NCI-H1092 (cell line): ENCODE results near the gene TERB1.

ENCODE experiments used
- DNase-seq: peaks from one replicate; lab custom pipeline; 2025; lab: John Stamatoyannopoulos, UW

Gene TERB1, protein sequence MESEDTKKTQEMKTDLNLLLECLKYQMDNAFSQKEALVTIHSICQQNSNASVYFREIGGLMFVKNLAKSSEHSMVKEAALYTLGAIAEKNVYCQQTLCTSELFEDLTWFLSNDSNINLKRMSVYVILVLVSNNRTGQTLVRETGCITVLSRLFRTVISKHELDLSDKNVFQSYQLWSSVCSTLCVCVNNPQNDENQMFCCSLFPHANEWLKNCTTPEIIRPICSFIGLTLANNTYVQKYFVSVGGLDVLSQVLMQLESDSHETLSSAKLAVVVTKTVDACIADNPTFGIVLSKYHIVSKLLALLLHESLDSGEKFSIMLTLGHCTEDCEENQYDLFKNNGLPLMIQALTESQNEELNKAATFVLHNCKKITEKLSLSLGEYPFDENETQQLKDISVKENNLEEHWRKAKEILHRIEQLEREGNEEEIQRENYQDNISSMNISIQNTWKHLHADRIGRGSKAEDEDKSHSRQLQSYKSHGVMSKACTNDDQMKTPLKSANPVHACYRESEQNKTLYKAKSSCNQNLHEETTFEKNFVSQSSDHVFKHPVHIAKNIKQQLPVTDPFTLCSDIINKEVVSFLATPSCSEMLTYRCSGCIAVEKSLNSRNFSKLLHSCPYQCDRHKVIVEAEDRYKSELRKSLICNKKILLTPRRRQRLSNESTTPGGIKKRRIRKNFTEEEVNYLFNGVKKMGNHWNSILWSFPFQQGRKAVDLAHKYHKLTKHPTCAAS

DNA sequence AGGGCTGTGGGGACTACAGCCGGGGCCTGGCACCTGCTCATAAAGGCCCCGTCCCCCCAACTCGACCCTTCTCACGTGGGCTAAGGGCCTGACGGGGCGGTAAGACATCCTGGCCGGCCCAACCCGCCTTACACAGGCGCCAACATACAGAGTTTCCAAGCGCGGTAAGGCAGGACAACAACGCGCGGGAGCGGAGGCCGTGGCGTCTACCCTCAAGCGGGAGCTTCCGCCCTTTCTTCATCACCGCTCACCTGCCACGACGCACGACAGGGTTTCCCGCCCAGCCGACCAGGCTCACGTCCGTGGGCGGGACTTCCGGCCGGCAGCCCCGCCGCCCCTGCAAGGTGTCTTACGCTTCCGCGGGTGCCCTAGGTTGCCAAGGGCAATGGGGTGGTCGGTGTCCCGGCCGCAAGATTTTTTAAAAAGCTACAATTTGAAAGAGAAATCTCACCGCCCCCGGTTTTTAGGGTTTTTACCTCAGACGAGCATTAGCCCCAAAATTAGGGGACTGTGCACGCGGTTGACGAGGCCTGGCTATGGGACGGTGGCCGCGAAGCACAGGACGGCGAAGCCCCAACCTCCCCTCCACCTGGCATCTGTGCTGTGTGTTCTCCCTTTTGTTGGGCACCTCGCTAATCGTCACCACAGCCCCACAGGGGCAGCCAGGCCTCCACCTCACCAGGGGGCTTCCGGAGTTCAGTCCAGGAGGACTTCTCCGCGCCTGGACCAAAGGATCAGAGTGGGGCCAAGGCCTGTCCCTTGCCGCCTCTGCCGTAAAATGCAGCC lies at the start of gene TERB1:
TERB1 (minus strand) TSS at position 265 of the 786 bp plus-strand sequence. CDS start 4,786 bp downstream, outside the sequence.
- DNase-seq = no peak

- no peak for DNase-seq
Measured at GRCh38 chr16:66850115-66850815, 48.9 kb upstream of the TERB1 start.

- DNase-seq = no peak
Measured at GRCh38 chr16:66849549-66849948, 48.2 kb upstream of the TERB1 start.

DNA sequence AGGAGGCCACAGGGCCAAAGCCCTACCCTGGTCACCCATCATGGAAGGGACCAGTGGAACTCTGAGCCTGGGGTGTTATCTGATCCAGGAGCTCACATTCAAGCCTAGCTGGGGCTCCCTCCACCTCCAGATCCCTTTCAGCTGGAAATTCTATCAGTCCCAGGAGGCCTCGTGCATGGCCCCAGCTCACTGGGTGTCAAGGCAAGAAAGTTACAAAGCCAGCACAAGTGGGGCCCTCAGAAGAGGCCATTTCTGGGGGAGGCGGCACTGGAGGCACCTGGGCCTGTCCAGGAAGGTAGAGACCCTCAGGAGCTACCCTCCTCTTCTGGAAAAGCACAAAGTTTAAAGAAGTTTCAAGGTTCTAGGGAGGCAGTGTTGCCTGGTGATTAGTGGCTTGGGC lies 47.6 kb upstream of the TERB1 start:
- no peak for DNase-seq

DNA sequence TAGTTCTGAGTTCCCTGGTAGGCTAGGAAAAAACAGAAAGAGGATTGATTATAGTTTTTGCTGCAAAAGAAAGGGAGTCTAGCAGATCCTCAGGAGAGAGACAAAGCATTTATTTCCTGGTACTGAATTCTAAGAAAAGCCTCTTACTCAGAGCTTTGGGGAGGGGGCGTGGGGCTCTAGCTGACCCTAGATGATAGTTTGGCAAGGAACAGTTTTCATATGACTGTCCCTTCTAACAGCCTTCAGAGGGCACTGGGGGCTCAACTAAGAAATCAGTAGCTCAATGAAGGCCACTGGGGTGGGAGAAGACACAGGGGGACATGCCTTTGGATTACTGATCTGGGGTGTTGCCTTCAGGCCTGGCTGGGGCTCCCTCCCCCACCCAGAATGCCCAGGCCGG lies 46.8 kb upstream of the TERB1 start:
- no peak for DNase-seq

- no peak for DNase-seq
Measured at GRCh38 chr16:66847533-66848067, 46.2 kb upstream of the TERB1 start.

GRCh38 chr16:66846831-66847230 lies 45.4 kb upstream of the TERB1 start:
- no peak for DNase-seq

GRCh38 chr16:66846266-66846665 lies 44.9 kb upstream of the TERB1 start:
- no peak for DNase-seq

DNA sequence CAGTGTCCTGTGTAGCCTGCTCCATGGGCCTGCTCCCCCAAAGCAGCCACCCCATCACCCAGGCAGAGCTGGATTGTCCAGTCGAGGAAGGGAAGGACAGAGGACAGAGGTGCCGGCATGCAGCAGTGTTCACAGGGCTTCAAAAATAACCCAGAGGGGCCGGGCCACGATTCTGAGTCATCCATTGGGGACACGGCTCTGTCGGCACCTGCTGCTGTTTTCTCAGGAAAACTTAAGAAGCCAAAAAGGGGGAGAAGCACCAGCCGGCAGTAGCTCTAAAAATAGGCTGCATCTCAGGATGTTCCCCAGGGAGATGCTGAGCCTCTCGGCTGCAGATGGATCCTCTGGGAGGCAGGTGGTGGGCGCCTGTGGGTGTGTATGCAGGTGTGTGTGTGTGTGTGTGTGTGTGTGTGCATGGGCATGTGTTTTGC lies 44.4 kb upstream of the TERB1 start:
- DNase-seq = no peak

DNA sequence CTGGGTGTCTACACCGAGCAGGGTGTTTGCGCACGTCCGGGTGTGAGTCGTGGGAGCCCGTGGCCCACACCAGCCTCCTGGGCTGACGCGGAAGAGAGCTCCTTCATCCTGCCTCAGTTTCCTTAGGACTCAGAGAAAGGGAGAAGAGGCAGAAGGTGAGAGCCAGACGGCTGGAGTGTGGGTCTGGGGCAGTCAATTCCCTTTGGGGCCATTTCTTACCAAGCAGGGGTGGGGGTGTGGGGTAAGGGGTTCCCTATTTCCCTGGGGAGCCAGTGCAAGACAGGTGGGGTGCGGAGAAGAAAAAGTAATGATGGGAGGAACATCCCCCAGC lies 43.7 kb upstream of the TERB1 start:
- DNase-seq = no peak

GRCh38 chr16:66844342-66845079 lies 43.1 kb upstream of the TERB1 start, which contains the start of gene CA7:
TSS of gene CA7 (plus strand) at chr16:66844414. CDS start at chr16:66844488, 74 bp downstream.
- DNase-seq = no peak

- no peak for DNase-seq
Measured at GRCh38 chr16:66844009-66844341, 42.6 kb upstream of the TERB1 start.

GRCh38 chr16:66843191-66843590 lies 41.8 kb upstream of the TERB1 start:
- DNase-seq = no peak

DNA sequence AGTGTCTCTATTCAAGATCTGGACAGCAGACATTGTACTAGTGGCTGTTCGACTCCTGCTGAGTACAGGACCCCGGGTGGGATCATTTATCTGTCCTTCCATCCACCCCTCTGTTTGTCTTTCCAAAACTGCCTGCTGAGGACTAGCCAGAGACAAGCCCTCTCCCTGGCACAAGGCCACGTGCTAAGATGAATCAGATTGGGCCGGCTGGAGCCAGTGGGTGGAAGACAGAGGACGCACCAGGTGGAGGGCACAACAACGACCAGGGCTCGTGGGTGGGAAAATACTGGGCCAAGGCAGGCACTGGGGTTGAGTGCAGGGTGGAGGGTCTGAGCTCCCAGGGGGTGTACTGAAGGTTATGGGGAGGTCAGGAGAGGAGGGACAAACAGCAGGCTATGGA lies 41.4 kb upstream of the TERB1 start:
- DNase-seq = no peak

- no peak for DNase-seq
Measured at GRCh38 chr16:66841366-66841765, 40.0 kb upstream of the TERB1 start.

GRCh38 chr16:66840883-66841282 lies 39.5 kb upstream of the TERB1 start:
- DNase-seq = no peak

- DNase-seq = no peak
Measured at GRCh38 chr16:66834746-66835145, 33.4 kb upstream of the TERB1 start.

DNA sequence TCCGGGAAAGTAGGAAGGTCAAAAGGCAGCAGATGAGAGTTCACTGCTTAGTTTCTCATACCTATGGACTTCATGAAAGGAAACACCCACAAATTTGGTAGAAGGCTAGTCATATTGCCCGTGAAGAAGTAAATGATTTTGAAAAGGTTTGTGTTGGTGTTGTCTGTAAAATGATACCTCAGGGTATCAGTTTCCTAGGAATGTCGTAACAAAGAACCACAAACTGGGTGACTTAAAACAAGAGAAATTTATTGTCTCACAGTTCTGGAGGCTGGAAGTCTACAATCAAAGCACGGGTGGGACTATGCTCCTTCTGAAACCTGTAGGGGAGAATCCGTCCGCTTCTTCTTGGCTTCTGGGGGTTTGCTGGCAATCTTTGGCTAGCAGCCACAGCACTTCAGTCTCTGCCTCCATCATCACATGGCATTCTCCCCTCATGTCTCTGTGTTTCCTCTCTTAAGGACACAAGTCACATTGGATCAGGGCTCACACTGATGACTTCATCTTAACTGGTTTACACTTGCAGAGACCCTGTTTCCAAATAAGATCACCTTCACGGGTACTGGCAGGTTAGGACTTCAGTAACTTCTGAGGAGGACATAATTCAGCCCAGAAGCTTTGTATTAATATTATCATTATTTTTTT lies 31.4 kb upstream of the TERB1 start:
- no peak for DNase-seq

DNA sequence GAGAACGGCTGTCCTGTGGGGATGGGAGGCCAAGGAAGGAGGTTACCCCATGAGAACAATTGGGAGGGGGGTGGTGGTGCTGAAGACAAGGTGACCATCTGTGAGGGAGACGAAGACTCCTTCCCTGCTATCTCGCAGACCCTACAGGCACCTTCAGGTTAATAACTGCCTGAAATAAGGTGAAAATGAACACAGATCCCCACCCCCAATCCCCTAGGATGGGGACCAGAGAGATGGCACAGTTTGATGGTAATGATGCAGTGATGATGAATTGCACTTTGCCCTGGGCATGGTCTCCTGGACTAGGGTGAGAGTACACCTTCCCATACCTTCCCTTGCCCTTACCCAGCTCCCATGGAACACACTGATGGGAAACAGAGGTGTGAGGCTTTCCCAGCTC lies 30.8 kb upstream of the TERB1 start:
- no peak for DNase-seq
